Neural cell (in vitro differentiated cells): Measurements from ENCODE around the gene EIF4G3. TPM values are rescaled to one million over a fixed set of nuclear protein-coding genes. Genes with fewer than 3 reads are reported as not detected.
"Not testable (repeated sequence)": the region's sequence is repeated elsewhere in the genome, so short reads cannot be mapped to it uniquely, and the experiment has no call there.

Experiments used
- H2AFZ ChIP-seq: fragments of 200-600, 300-800 bp; sonication (generic), shearing (Covaris generic); 2 replicates; pipeline ENCODE4 v1.6.0; 2014; ENCODE audit warnings: low read depth, mild to moderate bottlenecking, antibody characterized with exemption, low read length, moderate library complexity
- H3F3A ChIP-seq: fragments of 200-600 bp; shearing (Covaris generic); 2 replicates; pipeline ENCODE4 v1.6.1; 2016; ENCODE audit warnings: mild to moderate bottlenecking, moderate library complexity, mixed read lengths, antibody characterized with exemption, low read length; ENCODE audit not compliant: insufficient read depth, poor library complexity, severe bottlenecking
- H3K27ac ChIP-seq: fragments of 200-600, 300-800 bp; sonication (generic), shearing (Covaris generic); 2 replicates; pipeline ENCODE4 v1.5.1; 2014; ENCODE audit warnings: mild to moderate bottlenecking, low read length, moderate library complexity
- H3K27me3 ChIP-seq: fragments of 300-800, 200-600 bp; sonication (generic), shearing (Covaris generic); 2 replicates; pipeline ENCODE4 v1.6.0; 2014; ENCODE audit warnings: mild to moderate bottlenecking, low read depth, low read length, moderate library complexity; ENCODE audit not compliant: insufficient read depth
- H3K36me3 ChIP-seq: fragments of 300-800, 200-600 bp; sonication (generic), shearing (Covaris generic); 2 replicates; pipeline ENCODE4 v1.5.1; 2014; ENCODE audit warnings: mild to moderate bottlenecking, antibody characterized with exemption, low read length, moderate library complexity; ENCODE audit not compliant: insufficient read depth
- H3K4me2 ChIP-seq: fragments of 300-800, 200-600 bp; sonication (generic), shearing (Covaris generic); 2 replicates; pipeline ENCODE4 v1.6.0; 2014; ENCODE audit warnings: mild to moderate bottlenecking, low read length
- H3K4me3 ChIP-seq: fragments of 300-800, 200-600 bp; sonication (generic), shearing (Covaris generic); 2 replicates; pipeline ENCODE4 v1.5.1; 2014; ENCODE audit warnings: mild to moderate bottlenecking, low read length, moderate library complexity
- H3K79me2 ChIP-seq: fragments of 200-600 bp; shearing (Covaris generic); replicated peaks from 2 replicates; pipeline ENCODE4 v1.6.0; 2014; ENCODE audit warnings: mild to moderate bottlenecking, low read length, moderate library complexity; ENCODE audit not compliant: insufficient read depth
- H3K9ac ChIP-seq: fragments of 300-800, 200-600 bp; sonication (generic), shearing (Covaris generic); 2 replicates; pipeline ENCODE4 v1.6.1; 2016; ENCODE audit warnings: mild to moderate bottlenecking, low read length, mixed read lengths
- H3K9me2 ChIP-seq: fragments of 200-600 bp; shearing (Covaris generic); 2 replicates; pipeline ENCODE4 v1.6.1; 2016; ENCODE audit warnings: mild to moderate bottlenecking, low read length, mixed read lengths; ENCODE audit not compliant: insufficient read depth
- H3K9me3 ChIP-seq: fragments of 200-600, 300-800 bp; sonication (generic), shearing (Covaris generic); 2 replicates; pipeline ENCODE4 v1.6.1; 2016; ENCODE audit warnings: mild to moderate bottlenecking, mixed run types, low read length, moderate library complexity, mixed read lengths
- H4K20me1 ChIP-seq: fragments of 200-600 bp; shearing (Covaris generic); 2 replicates; pipeline ENCODE4 v1.6.1; 2016; ENCODE audit warnings: mild to moderate bottlenecking, mixed run types; ENCODE audit not compliant: insufficient read depth
- CTCF ChIP-seq: fragments of 450-650 bp; IDR thresholded peaks from 2 replicates; pipeline ENCODE4 v1.5.1; 2014; ENCODE audit warnings: antibody characterized with exemption, mild to moderate bottlenecking, moderate library complexity; ENCODE audit not compliant: poor library complexity, severe bottlenecking
- EP300 ChIP-seq: fragments of 450-650 bp; conservative IDR thresholded peaks from 2 replicates; pipeline ENCODE4 v1.6.1; 2014; ENCODE audit warnings: antibody characterized with exemption, mild to moderate bottlenecking, moderate library complexity; ENCODE audit not compliant: poor library complexity, severe bottlenecking
- EZH2 ChIP-seq: fragments of 200-600, 300-800 bp; shearing (Covaris generic), sonication (generic); IDR thresholded peaks from 2 replicates; pipeline ENCODE4 v1.6.1; 2014; ENCODE audit warnings: antibody characterized with exemption, low read length, borderline replicate concordance, mild to moderate bottlenecking; ENCODE audit not compliant: insufficient read depth, poor library complexity, severe bottlenecking
- MXI1 ChIP-seq: fragments of 450-650 bp; conservative IDR thresholded peaks from 2 replicates; pipeline ENCODE4 v1.6.1; 2014; ENCODE audit warnings: antibody characterized with exemption, mild to moderate bottlenecking; ENCODE audit not compliant: poor library complexity, severe bottlenecking
- POLR2AphosphoS5 ChIP-seq: IDR thresholded peaks from 2 replicates; pipeline ENCODE4 v1.6.1; 2012
- RAD21 ChIP-seq: fragments of 450-650 bp; conservative IDR thresholded peaks from 2 replicates; pipeline ENCODE4 v1.6.1; 2014; ENCODE audit warnings: antibody characterized with exemption, mild to moderate bottlenecking, moderate library complexity
- REST ChIP-seq: IDR thresholded peaks from 2 replicates; pipeline ENCODE4 v1.6.1; 2012; ENCODE audit warnings: borderline replicate concordance
- SMC3 ChIP-seq: fragments of 450-650 bp; conservative IDR thresholded peaks from 2 replicates; pipeline ENCODE4 v1.6.1; 2014; ENCODE audit warnings: antibody characterized with exemption, mild to moderate bottlenecking, moderate library complexity; ENCODE audit not compliant: poor library complexity
- TAF1 ChIP-seq: IDR thresholded peaks from 2 replicates; pipeline ENCODE4 v1.6.1; 2012; ENCODE audit warnings: low read depth
- polyA plus RNA-seq: library from polyadenylated mRNA; depleted of rRNA; stranded (reverse); fragments of >200 nt; gene quantifications from 2 replicates; pipeline ENCODE4 v1.2.3, GENCODE V29; 2014

The EIF4G3 gene
- polyA plus RNA-seq, 1 donor from 2014 or later, result 56.9 TPM

- no peak overlapping the region for H3K9ac ChIP-seq
These were observed 35.4 kb upstream of the EIF4G3 start for GRCh38 chr1:21212126-21212525.

GRCh38 chr1:21208137-21208700, 31.5 kb upstream of the EIF4G3 start:
- H3K4me3 ChIP-seq, H3K36me3 ChIP-seq, H2AFZ ChIP-seq, H3K9me2 ChIP-seq, H3F3A ChIP-seq, H3K27me3 ChIP-seq, H3K9ac ChIP-seq, H3K9me3 ChIP-seq, H3K27ac ChIP-seq, H4K20me1 ChIP-seq, H3K4me2 ChIP-seq, H3K79me2 ChIP-seq: not testable (repeated sequence)

More at GRCh38 chr1:21212126-21212525, 35.4 kb upstream of the EIF4G3 start:
- Histone ChIP-seq H3F3A (no peaks in the 10 kb centered on the region), H3K27me3 (no peaks in the 10 kb centered on the region), H3K9me2 (no peaks in the 10 kb centered on the region), H3K9me3 (no peaks in the 10 kb centered on the region), H2AFZ (no peak overlapping the region), H4K20me1 (no peaks in the 10 kb centered on the region), H3K4me2 (no peak overlapping the region), H3K36me3 (no peaks in the 10 kb centered on the region), H3K79me2 (no peaks in the 10 kb centered on the region), H3K4me3 (no peak overlapping the region), H3K27ac (no peak overlapping the region)
- TF ChIP-seq TAF1 (no peak), REST (no peak), RAD21 (no peak), CTCF (no peak), MXI1 (no peak), EZH2 (no peak), EP300 (no peak), SMC3 (no peak), POLR2AphosphoS5 (no peak)

GRCh38 chr1:21206117-21206516, 29.4 kb upstream of the EIF4G3 start:
- Histone ChIP-seq H3K4me3 (no peak overlapping the region), H4K20me1 (no peaks in the 10 kb centered on the region), H3K36me3 (no peaks in the 10 kb centered on the region), H3K27me3 (no peaks in the 10 kb centered on the region), H3K9ac (no peak overlapping the region), H3K4me2 (no peak overlapping the region), H2AFZ (no peak overlapping the region), H3K9me2 (no peaks in the 10 kb centered on the region), H3K79me2 (no peaks in the 10 kb centered on the region), H3F3A (no peaks in the 10 kb centered on the region), H3K9me3 (no peaks in the 10 kb centered on the region), H3K27ac (no peak overlapping the region)
- TF ChIP-seq EZH2 (no peak), MXI1 (no peak), REST (no peak), EP300 (no peak), CTCF (no peak), SMC3 (no peak), POLR2AphosphoS5 (no peak), RAD21 (no peak), TAF1 (no peak)
